Activated CD4-positive, CD25-positive, alpha-beta regulatory T cell treated with anti-CD3 and anti-CD28 coated beads, Interleukin-2, amount 50 U/mL, for 72 hours (primary cell): ENCODE data around the gene RBM4.
"Not testable (repeated sequence)": the region's sequence is repeated elsewhere in the genome, so short reads cannot be mapped to it uniquely, and the experiment has no call there.

Experiments
- DNase-seq: peaks from one replicate; pipeline ENCODE4 v3.0.0; 2021

The RBM4 gene, protein sequence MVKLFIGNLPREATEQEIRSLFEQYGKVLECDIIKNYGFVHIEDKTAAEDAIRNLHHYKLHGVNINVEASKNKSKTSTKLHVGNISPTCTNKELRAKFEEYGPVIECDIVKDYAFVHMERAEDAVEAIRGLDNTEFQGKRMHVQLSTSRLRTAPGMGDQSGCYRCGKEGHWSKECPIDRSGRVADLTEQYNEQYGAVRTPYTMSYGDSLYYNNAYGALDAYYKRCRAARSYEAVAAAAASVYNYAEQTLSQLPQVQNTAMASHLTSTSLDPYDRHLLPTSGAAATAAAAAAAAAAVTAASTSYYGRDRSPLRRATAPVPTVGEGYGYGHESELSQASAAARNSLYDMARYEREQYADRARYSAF

DNA sequence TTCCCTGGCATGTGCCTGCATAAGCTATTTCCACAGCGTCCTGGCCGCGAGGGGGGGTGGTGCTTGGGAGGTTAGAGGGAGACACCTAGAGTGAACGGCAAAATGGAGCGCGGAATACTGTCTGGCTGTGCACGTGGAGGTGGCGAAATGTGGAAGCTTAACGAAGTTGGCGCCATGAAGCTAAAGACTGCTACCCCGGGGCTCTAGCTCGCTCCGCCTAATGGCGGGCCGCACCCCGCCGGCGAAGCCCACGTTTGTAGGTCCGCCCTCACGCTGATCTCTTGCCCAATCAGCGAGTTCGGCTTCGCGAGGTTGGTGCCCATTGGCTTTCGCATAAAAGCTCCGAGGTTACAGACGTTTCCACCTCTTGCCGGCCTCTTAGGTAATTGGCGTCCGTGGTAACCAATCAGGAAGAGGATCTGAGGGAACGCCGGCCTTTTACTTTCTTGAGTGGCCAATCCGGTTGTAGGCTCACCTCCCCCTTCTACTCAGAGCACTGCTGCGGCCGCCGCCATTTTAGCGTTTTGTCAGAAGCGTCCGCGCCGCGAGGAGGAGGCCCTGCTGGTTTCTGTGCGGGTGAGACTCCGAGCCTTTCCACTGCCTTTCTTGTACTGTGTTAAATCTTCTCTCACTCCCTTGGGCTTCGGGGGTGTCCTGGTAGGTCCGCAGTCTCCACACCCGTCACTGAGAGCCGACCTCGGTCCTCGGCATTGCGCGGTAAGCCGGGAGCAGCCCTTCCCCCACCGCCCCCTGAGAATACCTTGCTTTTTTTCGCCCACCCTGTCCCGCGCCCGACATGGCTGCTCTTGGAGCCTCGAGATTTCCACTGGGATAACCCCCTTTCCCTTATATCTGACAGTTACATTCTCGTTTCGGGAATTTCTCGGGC lies at the start of gene RBM4:
RBM4 (plus strand) TSS at position 527 of the 889 bp plus-strand sequence. CDS start 1,009 bp downstream, outside the sequence.
- peak; percentile 89 for DNase-seq

DNA sequence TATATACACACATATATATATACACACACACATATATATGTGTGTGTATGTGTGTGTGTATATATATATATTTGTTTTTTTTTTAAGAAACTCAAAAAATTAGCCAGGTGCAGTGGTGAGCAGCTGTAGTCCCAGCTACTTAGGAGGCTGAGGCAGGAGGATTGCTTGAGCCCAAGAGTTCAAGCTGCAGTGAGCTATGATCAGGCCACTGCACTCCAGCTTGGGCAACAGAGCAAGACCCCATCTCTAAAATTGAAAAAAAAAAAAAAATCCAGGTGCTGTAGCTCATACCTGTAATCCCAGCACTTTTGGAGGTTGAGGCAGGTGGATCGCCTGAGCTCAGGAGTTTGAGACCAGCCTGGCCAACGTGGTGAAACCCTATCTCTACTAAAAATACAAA lies 49.2 kb upstream of the RBM4 start:
- not testable (repeated sequence) for DNase-seq

DNA sequence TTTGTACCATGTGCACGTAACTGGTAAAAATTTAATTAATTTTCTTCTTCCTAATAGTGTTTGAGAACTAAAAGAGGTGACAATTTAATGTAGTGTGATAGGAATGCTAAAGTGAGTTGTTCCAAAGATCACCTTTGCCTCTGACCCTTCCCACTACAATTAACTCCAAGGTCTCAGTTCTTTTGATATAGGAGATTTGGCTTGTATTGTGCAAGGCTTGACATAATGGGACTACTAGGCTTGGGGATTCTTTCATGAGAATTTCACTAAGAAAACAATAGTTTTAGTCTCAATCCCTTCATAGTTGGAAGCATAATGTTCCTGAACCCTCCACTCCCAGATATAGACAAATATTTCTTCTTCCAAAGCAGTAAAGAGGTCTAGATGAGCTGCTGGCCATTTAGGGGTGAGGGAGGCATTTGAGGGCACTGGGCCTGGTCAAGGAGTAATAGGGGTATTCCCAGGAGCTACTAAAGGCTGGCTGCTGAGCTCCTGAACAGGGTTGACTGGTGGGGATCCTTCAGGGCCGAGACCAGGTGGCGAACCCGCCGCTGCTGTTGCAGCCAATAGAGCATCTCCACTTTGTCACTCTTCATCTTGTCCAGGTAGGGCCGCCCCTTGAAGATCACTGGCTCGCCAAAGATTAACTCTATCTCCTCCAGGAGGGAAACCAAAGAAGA lies 48.4 kb upstream of the RBM4 start:
- no peak for DNase-seq

DNA sequence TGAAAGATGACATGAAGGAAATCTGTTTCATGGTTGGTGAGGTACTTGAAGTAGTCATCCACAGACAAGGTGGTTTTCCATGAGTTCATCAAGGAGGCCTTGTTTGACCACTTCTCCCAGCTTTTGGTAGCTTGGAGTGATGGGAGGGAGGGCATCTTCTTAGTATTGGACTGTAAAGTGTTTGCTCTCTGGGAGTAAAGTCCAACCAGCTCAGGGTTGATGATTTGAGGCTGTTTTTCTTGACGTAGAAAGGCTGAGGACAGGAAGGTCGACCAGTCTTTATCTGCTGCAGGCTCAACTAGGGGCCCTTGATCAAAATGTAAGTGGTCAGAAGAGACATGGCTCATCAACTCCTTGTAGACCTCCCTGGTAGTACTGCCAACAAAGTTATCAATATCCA lies 47.3 kb upstream of the RBM4 start:
- no peak for DNase-seq

DNA sequence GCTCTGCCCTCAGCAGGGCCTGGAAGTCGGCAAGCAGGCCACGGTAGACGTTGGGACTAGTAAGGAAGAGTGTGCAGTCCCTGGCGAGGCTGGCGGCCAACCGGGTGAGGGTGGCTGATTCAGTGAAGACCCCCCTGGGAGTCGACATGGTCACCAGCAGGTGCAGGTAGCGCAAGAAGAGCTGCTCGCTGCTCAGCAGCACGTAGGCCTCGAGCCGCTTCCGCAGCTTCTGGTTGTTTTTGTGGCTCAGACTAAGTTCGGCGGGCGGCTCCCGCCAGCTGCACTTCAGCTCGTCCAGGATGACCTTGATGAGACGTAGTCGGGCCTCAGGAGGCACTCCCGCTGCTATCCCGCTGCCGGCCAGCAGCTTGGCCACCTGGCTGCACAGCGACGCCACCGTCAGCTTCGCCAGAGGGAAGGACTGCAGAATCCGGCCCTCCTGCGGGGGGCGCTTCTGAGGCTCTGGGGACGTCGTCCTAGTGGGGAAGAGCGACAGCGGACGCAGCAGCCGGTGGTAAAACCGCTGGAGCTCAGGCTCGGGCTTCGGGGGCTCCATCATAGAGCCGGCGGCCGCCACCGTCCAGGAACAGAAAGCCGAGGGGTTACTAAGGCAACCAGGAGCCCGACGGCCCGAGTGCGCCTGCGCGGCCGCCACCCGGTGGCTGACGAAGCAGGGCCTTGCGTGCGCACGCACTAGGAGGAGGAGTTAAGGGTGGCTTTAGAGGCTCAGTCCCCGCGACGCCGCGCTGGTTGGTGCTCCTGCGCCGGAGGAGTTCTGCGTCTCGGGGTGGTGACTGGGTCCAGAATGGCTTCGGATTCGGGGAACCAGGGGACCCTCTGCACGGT lies 45.8 kb upstream of the RBM4 start, which contains the start of the genes CCDC87 and CCS:
CCDC87 (minus strand) TSS at position 607 of the 846 bp plus-strand sequence; CDS start at position 559, 48 bp downstream.
CCS (plus strand) TSS at position 729 of the 846 bp plus-strand sequence; CDS start at position 806, 77 bp downstream.
- peak; percentile 97 for DNase-seq

DNA sequence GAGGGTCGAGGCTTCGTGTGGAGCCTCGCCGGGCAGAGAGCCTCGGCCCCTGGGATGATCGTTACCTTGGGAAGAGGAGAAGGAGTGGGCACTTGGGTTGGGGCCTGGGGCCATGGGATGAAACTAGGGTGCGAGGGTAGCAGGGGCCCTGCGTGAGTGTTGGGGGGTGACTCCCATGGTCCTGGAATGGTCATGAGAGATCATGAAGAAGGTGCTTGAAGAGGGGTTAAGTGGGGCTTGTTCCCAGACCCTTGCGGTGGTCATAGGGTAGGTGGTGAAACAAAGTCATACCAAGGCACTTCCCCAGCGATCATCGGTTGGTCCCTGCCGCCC lies 45.2 kb upstream of the RBM4 start:
- no peak for DNase-seq

DNA sequence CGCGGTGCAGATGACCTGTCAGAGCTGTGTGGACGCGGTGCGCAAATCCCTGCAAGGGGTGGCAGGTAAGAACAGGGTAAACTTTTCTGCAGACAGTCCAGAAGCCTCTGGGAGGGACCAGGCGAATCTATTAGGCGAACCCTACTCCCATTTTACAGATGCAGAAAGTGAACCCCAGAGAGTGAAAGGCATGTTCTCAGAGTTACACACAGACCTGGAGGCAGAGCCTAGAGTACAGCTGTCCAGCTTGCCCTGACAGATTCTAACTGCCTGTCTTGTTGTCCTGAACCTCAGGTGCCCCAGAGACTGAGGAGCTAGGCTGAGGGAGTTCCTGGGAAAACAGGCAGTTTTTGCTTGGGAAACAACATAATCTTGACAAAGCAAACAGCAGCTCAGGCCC lies 44.9 kb upstream of the RBM4 start:
- no peak for DNase-seq

DNA sequence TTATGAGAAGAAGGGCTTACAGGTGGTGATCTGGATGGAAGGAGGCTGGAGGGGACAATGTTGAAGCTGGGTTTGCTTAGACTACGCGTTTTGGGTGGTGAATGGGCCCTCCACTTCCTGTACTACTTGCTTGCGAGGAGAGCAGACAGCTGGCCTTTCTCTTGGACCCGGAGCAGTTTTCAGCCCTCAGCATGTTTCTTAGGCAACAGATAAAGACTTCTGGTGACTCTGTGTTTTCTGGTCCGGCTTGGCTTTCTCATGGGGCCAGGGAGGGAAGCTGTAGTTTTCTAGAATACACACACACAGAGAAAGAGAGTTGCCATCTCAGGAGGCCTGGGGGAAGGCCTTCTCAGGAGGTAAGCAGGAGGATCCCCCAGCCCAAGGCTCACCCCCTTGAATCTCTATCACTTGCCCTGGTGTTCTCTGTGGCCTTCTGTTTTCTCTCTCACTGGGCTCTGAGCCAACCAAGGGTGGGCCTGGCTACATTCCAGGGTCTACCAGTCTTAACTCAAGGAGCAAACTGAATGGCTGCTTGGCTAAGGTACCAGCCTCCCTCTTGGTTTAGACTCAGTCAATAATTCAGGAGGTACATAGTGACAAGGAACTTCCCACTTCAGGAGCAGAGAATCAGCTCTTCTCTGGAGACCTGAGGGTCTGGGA lies 43.1 kb upstream of the RBM4 start:
- DNase-seq: no peak

DNA sequence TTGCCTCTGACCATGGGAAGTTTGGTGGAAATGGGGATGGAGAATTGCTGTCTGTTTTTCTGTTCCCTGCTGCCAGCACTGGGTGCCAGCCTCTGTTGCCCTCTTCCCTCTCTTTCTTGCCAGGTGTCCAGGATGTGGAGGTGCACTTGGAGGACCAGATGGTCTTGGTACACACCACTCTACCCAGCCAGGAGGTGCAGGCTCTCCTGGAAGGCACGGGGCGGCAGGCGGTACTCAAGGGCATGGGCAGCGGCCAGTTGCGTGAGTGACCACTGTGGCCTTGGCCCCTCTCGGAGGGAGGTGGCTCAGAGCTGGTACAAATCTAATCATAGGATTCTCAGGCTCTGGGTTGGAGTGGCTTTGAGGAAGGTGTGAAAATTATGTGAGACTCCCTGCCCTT lies 39.5 kb upstream of the RBM4 start:
- no peak for DNase-seq

DNA sequence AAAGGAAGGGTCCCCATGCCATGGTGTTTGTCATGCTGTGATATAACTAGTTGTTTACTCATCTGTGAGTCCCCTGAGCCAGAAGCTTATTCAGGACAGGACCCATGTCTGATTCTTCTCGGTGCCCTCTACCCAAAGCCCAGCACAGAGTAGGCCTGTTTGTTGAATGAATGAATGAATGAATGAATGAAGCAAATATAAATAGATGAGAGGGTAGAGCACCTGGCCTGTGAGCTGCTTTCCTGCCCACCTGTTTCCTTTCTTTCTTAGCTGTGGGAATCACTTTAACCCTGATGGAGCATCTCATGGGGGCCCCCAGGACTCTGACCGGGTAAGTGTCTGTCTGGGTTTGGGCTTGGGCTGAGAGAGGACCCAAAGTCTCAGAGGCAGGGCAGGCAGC lies 38.3 kb upstream of the RBM4 start:
- DNase-seq: no peak

DNA sequence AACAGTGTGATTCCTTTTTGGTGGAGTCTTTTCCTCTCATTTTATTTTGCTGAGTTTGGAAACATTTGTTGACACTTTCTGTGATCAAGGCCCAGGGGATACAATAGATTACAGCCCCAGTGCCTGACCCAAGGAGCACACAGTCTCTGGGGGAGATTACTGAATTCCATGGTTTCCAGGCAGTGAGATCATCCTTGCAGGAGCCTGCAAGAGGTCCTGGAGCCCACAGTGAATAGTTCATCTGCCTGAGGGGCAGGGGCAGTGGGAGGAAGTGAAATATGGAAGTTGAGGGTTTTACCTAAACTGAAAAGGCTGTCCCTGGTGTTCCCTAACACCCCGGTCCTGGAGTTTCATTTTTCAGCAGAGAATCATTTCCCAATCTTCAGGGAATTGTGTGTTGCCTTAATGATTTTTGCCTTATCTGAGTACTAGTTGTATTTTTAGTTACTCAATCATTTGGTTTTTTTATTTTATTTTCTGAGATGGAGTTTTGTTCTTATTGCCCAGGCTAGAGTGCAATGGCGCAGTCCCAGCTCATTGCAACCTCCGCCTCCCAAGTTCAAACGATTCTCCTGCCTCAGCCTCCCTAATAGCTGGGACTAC lies 37.8 kb upstream of the RBM4 start:
- DNase-seq: no peak

DNA sequence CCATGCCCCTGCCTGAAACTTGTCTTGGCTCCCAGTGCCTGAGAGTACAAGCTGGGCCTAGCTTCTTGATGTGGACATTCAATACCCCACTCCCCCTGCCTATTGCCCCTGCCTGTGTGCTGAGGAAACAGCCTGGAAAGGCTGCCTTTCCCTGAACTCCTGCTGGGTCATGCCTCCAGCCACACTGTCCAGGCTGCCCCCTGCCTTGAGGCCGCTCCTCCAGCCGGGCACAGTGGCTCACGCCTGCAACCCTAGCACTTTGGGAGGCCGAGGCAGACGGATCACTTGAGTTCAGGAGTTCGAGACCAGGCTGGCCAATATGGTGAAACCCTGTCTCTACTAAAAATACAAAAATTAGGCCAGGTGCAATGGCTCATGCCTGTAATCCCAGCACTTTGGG lies 35.4 kb upstream of the RBM4 start:
- DNase-seq: no peak

DNA sequence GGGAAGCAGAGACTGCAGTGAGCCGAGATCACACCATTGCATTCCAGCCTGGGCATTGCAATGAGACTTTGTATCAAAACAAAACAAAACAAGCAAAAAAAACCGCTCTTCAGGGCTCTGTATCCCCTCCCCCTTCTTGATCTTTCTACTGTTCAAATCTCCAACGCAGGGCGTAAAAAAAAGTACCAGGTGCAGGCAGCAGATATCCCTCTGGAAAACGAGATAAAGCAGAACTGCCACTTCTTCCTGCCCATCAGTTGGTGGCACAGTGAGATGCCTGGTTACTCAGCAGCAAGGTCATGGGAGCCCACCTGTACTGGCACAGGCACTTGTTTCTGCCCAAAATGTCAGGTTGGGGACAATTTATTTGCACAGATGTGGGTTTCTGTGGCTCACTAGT lies 34.3 kb upstream of the RBM4 start:
- no peak for DNase-seq

DNA sequence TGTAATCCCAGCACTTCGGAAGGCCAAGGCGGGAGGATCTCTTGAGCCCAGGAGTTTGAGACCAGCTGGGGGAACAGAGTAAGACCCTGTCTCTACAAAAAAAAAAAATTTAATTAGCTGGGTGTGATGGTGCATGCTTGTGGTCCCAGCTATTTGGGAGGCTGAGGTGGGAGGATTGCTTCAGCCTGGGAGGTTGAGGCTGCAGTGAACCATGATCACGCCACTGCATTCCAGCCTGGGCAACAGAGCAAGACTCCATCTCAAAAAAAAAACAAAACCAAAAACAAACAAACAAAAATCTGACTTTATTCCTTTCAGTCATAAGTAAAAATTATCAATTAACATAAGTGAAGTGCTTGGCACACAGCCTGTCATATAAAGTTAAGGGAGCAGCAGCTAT lies 31.9 kb upstream of the RBM4 start:
- DNase-seq: not testable (repeated sequence)

DNA sequence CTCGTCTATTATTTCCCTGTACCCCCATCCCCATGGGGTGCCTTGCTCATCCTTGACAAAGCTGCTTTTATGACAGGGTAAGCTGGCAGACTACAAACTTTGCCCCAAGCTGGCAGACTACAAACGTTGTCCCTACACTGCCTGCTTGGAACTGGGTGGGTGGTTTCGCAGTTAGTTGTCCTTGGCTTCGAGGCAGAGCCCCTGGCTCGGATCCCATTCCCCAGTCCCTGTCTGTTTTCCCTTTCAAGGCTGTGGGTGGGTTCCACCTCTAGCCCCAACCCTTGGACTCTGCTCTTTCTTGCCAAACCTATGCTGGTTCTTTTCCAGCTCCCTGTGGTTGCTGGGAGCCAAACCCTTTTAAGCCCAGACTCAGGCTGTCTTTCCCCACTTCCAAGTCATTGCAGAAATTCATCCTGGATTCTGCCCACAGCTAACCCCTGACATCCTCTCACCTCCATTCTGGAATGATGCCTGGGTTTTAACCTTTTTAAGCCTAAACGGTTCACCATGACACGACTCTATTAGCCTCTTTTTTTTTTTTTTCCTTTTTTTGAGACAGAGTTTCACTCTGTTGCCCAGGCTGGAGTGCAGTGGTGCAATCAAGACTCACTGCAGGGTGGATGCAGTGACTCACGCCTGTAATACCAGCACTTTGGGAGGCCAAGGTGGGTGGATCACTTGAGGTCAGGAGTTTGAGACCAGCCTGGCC lies 31.2 kb upstream of the RBM4 start:
- DNase-seq: no peak

DNA sequence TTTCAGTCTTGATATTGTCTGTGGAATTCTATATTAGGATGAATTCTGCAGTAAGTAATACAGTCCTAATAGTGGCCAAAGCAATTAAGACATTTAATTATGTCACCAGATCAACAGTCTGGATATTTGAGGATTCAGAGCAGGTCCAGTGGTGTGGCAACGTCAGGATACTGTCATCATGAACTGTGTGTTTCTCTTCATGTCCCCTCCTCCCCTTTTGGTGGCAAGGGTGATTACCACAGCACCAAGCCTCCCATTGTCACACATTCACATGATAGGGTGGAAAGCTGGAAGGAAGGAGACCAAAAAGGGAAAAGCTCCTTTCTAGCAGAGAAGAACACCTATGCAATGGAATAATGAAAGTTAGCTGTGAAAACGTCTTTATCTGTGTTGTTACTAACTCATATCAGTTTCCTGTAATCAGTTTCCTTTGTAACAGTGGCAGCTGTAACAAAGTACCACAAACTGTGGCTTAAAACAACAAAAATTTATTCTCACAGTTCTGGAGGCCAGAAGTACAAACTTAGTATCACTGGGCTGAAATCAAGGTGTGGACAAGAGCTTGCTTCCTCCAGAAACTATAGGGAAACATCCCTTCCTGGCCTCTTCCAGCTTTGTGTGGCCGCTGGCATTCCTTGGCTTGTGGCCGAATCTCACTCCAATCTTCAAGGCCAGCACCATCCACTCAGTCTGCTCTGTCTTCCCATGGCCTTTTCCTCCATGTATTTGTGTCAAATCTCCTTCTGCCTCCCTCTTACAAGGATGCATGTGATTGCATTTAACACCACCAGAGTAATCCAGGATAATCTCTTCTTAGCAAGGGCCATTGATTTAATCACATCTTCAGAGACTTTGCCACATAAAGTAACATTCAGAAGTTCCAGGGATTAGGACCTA lies 28.5 kb upstream of the RBM4 start:
- no peak for DNase-seq

DNA sequence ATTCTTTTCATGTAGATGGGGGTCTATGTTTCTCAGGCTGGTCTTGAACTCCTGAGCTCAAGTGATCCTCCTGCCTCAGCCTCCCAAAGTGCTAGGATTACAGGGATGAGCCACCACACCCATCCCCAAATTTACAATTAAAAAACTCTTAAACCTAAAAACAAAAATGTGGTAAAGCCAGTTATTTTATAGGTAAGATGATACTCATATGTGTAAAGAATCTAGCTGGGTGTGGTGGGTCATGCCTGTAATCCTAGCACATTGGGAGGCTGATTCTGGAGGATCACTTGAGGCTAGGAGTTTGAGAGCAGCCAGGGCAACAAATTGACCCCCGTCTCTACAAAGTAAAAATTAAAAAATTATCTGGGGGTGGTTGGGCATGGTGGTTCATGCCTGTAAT lies 26.0 kb upstream of the RBM4 start:
- DNase-seq: no peak

DNA sequence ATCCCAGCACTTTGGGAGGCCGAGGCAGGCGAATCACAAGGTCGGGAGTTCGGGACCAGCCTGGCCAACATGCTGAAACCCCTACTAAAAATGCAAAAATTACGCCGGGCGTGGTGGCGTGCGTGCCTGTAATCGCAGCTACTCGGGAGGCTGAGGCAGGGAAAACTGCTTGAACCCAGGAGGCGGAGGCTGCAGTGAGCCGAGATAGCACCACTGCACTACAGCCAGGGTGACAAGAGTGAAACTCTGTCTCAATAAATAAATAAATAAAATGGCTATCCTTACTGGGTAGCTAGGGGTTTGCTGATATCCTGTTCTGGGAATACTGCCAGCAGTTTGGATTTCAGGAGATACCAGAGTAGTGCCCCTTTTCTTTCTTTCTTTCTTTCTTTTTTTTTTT lies 24.4 kb upstream of the RBM4 start:
- DNase-seq: no peak

DNA sequence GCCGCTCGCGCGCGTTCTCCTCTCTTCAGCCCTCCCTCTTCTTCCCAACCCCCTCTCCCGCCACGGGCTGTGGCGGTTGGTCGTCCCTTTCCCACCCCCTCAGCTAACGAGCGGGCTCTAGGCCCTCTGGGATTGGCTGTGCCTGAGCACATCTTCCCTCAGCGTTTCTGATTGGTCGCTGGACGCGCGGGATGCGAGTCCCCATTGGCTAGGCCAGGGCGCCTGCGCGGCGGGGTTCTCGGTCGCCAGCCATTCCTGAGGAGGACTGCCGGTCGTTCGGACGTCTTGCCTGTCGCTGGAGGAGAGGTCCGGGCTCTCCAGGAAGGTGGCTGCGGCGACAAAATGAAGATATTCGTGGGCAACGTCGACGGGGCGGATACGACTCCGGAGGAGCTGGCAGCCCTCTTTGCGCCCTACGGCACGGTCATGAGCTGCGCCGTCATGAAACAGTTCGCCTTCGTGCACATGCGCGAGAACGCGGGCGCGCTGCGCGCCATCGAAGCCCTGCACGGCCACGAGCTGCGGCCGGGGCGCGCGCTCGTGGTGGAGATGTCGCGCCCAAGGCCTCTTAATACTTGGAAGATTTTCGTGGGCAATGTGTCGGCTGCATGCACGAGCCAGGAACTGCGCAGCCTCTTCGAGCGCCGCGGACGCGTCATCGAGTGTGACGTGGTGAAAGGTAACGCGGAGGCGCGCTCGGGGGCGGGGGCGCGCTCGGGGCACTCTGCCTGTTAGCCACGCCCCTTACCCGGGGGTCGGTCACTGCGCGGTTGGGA lies 21.9 kb upstream of the RBM4 start, which contains the start of gene RBM14:
RBM14 (plus strand) TSS at position 252 of the 776 bp plus-strand sequence; CDS start at position 343, 91 bp downstream.
- DNase-seq: peak; percentile 97
